ACHN (cell line): ENCODE measurements around the gene HIVEP1.
"Not testable (repeated sequence)": the region's sequence is repeated elsewhere in the genome, so short reads cannot be mapped to it uniquely, and the experiment has no call there.

Source experiments
- DNase-seq: peaks from one replicate; pipeline ENCODE4 v3.0.0-alpha.2; 2015
- in situ Hi-C: cut with HindIII; loops from 2 replicates; pipeline ENCODE4 v1.10.0; 2017; ENCODE audit warnings: low sequenced_read_pairs, low pct_ligation_motif_present, low pct_unique_long_range_greater_than_20kb

The HIVEP1 gene

DNA sequence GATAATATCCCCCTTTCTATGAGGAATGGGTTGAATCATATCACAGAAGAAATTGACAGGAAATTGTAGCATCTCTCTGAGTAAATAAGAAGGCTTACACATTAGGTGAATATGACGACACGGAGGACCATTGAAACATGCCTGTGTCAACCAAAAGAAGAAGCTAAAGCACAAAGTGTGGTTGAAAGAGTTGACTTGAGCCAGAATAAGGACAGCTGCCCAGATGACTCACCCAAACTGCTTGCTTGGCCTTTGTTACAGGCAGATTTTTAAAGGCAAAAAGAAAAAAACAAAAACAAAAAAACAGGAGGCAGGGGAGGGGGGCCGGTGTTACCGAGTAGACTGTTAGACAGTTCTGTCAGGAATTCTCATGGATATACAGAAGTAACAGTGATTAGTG is 148.2 kb downstream of the HIVEP1 start:
- in situ Hi-C loops: no loop called here
- no peak for DNase-seq

DNA sequence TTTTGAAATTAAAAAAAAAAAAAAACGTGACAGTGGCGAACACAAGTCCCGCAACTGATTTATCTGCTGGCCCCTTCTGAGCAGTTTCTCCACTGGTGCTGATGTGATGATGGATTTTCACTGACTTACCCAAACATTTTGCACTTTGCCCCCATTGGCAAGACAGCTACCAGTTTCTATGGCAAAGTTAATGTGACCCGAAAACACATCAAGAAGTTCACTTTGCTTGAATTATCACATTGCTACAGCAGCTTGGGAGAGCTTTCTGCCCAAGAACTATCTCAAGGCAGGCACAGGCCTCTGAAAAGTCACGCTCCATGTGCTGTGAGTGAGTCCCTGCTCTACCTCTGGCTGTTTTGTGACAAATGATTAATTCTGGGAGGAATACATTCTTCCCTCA is 150.1 kb downstream of the HIVEP1 start:
- no peak for DNase-seq
- in situ Hi-C loops: no loop called here

DNA sequence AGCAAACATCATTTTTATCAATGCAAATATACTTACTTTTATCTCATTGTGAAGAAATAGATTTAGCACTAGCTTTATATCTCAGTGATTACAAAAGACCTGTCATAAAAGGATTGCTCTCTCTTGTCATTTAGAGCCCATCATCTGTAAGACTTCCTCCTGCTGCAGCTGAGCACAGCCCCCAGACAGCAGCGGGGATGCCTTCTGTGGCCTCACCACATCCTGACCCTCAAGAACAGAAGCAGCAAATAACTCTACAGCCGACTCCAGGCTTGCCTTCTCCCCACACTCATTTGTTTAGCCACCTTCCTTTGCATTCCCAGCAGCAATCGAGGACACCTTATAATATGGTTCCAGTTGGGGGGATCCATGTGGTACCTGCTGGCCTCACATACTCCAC is 151.0 kb downstream of the HIVEP1 start:
- in situ Hi-C loops: no loop called here
- no peak for DNase-seq

DNA sequence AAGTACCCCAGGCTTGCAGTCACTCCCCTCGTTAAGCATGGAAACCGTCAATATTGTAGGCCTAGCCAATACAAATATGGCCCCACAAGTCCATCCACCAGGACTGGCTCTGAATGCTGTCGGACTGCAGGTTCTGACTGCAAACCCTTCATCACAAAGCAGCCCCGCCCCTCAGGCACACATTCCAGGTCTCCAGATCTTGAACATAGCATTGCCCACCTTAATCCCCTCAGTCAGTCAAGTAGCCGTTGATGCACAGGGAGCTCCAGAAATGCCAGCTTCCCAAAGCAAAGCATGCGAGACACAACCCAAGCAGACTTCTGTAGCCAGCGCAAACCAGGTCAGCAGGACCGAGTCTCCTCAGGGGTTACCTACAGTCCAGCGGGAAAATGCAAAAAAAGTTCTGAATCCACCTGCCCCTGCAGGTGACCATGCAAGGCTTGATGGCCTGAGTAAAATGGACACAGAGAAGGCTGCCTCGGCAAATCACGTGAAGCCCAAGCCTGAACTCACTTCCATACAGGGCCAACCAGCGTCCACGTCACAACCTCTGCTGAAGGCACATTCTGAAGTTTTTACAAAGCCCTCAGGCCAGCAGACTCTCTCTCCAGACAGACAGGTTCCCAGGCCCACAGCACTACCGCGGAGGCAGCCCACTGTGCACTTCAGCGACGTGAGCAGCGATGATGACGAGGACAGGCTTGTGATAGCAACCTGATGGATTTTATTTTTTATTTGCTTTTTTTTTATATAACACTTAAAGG is 151.8 kb downstream of the HIVEP1 start:
- no peak for DNase-seq
- in situ Hi-C loops: no loop called here

DNA sequence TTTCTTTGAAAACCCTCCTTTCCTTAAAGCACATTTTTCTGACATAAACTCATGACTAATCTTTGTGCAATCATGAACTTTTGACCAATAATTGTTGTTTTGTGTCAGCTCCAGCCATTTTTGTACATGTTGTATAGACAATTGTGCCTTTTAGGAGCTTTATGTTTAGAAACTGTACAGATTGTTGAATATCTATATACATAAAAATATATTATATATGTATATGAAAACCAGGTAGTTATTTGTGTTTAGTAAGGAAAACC is 152.3 kb downstream of the HIVEP1 start:
- DNase-seq: no peak
- in situ Hi-C loops: no loop called here

DNA sequence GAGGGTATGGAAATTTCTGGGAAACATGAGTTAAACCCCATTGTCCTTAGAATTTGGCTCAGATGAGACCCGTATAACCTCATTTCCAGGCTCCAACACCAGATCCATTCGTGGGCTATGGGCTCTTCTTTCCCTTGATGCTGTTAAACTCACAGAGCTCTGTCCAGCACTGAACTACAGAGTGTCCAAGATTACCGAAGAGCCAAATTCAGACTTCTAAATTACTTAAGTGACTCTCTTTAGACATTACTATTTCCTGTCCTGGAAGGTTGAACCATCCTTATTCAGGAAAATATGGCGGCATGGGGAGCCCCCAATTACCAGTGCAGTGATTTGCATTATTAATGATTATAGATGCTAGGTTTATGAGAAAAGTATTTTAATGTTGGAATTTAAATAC is 153.2 kb downstream of the HIVEP1 start:
- in situ Hi-C loops: no loop called here

DNA sequence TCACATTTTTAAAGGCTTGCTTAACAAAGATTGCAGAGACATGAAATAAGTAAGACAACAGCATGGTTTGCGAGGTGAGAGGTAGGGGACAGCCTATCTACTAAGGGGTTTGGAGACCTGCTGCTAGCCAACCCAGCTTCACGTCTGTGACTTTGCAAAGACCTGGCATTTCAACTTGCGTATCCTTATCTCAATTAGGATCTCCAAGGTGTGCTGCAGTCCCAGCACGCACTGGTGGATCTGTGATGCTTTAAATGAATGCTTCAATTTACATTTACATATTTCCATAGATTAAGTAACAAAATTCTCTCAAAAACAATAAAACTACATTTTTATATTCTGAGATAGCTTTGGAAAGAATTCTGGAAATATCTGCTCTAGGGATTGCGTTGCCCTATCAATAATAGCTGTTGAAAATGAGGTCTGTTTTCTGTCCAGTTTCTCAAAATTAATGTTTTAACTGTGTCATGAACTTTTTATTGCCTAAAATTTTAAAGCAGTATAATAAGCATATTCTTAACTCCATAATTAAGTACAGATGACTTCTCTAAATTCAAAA is 153.7 kb downstream of the HIVEP1 start:
- in situ Hi-C loops: no loop called here
- no peak for DNase-seq

More for the DNA sequence above, 153.2 kb downstream of the HIVEP1 start:
- DNase-seq: no peak

DNA sequence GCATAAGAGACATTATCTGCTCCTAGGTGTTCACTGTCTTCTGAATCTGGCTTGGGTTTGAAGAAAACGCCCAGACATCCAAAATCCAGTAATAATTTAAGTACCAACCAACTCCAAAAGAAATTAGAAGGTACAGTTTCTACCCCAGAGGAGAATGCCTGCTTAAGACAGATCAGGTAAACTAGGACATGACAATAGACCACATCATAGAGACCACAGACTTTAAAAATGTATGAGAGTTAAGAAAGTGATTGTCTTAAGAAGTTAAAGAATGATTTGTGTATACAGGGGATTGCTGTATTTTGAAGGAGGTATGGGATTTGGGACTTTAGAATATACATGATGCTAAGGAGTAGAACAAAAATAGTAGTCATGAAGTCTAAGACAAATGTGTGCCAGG is 157.3 kb downstream of the HIVEP1 start:
- in situ Hi-C loops: no loop called here

DNA sequence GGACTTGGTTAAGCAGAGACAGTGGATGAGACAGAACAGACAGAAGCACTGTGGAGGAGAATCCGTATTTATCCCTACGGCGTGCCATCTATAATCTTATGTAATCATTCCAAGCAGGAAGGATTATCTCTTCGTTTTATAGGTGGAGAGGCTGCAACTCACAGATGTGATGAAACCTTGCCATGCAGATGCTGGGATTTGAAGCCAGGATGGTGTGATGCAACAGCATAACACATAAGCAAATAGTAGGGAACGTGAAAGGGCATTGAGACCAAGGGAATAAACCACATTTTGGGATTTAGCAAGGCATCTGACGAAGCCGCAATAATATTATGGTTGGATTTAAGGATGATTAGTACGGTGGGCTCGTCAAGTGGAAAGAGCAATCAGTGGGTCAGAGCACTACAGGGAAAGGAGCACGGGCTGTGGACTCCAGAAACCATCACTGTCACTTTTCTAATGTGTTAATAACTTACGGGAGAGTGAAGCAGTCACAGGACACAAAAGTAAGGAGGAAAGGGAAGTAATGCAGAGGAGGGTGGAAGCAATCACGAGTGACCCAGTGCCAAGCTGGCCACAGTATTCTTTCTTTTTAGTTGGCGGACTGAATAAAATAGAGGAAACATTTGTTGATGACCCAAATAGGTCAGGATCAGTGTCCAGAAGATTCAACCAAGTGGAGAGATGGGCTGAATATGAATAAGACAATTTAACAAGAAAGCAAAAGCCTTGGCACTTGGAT is 158.4 kb downstream of the HIVEP1 start:
- no peak for DNase-seq
- in situ Hi-C loops: no loop called here

More for the DNA sequence above, 157.3 kb downstream of the HIVEP1 start:
- no peak for DNase-seq

DNA sequence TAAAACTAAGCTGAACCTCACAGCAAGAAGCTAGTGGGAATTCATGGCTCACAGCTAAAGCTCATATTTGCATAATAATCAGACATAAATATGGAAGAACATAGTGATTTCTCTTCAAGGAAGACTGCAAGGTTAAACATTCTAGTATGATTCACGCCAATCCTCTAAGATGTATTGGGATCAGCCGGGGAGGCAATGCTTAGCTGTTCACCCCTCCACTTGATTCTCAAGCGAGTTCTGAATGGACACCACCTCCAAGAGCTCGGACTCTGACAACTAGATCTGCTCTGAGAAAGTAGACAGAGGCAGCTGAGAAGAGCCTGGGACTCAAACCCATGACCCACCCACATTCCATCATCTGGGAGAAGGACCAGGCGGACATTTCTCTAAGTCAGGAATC is 159.6 kb downstream of the HIVEP1 start:
- no peak for DNase-seq
- in situ Hi-C loops: no loop called here

DNA sequence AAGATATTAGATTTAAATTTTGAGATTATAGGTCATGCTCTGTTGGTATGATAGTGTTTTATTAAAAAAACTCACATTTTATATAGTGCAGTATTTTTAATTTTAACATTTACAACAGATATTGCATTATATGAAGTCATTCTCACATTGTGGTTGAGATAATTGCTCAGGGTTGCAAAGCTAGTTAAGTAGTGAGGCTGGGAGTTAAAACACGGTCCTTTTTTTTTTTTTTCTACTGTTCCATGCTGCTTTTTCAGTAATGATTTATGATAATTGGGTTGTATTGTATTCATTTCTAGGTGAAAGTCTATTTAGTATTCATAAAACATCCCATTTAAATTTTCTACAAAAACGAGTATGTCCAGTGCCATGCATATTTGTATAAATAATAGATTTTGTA is 160.5 kb downstream of the HIVEP1 start:
- in situ Hi-C loops: no loop called here
- no peak for DNase-seq

DNA sequence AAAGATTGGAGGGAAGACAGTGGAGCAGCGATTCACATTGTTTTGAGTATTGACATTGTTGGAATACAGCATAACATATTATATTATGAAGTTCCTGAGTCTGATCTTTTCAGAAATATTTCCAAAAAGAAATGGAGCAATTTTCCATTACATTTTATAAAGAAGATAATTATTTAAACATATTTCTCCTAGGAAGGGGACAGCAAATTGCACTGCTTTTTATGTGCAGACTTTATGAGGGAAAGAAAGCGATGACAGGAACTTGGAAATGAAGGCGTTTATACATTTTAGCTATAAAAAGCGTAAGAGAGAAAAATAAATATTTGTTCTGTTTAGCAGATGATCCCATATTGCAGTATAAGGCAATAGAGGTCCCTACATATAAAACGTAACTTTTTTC is 161.1 kb downstream of the HIVEP1 start:
- in situ Hi-C loops: no loop called here
- DNase-seq: no peak

DNA sequence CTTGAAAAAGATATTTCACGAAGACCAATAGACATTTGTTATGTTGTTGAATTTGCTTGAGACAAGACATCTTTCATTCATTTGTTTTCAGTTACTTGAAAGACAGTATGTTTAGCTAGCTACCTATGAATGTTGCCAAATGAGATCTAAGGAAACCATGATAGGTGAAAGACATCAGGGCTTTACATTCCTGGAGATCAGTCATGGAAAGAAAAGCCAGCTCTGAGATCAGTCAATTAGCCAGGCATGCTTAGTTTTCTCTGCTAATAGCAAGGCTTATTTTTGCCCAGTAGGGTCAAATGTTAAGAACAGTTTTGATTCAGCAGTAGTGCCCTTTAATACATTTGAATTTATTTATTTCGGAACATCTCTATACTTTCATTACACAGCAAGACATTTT is 161.5 kb downstream of the HIVEP1 start:
- no peak for DNase-seq
- in situ Hi-C loops: no loop called here

DNA sequence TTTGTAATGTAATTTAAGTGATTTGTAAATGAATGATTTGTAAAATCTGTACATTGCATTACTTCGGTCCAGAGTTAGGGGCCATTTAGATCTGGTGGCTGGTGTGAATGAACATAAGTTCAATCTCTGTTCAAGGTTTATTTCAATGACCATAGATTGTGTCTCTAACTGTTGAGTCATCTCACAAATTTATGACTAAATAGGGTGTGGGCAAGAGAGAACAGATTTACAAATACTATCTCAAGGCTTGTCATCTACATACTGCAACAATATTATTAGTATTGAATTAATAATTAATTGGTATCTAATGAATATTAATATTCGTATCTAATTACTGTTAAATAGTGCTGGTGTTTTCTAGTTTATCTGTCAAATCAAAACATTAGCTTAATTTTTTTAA is 162.8 kb downstream of the HIVEP1 start:
- in situ Hi-C loops: no loop called here
- no peak for DNase-seq

DNA sequence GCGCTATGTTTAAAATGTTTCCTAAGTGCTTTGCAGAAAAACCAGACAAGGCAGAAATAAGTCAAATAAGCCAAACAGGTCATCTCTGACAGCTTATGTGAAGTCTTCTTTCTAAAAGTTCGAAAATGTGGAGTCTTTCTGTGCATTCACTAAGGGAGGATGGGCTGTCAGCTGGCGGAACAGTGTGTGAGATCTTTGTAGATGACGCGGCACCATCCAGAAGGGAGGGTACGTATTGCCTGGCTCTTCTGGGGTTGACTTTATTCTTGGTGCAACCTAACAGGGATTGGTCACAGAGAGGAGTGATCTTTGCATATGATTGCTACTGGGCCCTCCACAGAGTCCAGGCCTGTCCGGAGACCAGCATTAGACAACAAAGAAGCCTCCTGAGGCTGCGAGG is 163.5 kb downstream of the HIVEP1 start:
- in situ Hi-C loops: no loop called here

DNA sequence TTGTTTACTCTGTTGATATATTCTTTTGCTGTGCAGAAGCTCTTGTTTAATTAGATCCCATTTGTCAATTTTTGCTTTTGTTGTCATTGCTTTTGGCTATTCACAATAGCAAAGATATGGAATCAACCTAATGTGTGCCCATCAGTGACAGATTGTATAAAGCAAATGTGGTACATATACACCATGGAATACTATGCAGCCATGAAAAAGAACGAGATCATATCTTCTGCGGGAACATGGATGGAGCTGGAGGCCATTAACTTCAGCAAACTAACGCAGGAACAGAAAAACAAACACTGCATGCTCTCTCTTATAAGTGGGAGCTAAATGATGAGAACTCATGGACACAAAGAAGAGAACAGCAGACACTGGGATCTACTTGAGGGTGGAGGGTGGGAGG is 164.7 kb downstream of the HIVEP1 start:
- DNase-seq, in situ Hi-C loops: not testable (repeated sequence)

More for the DNA sequence above, 163.5 kb downstream of the HIVEP1 start:
- no peak for DNase-seq

DNA sequence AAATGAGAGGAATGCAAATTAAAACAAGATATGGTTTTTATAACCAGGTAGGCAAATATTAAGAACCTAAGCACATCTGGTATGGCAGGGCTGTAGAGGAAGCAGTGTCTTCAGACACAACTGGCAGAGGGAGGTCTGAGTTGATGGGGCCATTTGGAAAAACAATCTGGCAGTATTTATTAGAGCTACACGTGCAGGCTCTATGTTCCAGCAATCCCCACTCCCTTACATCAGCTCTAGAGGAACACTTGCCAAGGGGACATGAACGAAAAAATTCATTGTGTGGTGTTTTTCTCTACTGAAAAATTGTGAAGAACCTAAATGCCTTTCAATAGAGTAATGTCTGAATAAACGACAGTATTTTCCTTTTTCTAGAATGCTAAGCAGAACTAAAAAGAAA is 166.4 kb downstream of the HIVEP1 start:
- DNase-seq: no peak
- in situ Hi-C loops: no loop called here

DNA sequence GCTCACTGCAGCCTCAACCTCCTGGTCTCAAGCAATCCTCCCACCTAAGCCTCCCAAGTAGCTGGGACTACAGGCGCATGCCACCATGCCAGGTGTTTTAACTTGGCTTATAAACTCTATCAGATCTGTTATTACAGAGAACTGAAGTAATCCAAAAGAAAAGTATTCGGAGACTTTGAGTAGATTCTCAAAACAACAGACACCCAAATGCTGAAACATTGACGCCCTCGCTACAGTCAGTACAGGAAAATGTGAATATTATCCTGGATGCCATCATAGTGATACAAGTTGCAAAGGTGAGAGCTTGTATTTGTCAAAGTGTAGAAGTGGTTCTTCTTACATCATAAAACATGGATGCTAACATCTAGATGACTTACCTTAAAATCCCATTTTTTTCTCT is 169.4 kb downstream of the HIVEP1 start:
- no peak for DNase-seq
- in situ Hi-C loops: no loop called here

DNA sequence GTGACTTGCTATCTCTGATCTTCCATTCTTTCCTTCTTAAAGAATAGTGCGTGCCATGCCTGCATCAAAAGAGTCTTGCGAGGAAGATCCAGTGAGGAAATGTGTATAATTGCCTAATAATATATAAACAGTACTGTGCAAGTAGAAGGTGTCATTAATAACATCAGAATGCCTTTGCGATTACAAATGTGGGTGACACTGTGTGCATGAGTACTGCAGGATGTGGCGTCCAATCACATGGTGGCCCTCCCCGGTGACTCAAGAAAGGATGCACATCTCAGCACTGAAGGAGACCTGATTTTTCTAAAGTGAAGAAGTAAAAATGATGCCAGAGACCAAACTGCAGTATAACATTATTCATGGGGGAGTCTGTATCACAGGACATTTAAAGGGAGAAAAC is 170.6 kb downstream of the HIVEP1 start:
- DNase-seq: no peak
- in situ Hi-C loops: no loop called here

DNA sequence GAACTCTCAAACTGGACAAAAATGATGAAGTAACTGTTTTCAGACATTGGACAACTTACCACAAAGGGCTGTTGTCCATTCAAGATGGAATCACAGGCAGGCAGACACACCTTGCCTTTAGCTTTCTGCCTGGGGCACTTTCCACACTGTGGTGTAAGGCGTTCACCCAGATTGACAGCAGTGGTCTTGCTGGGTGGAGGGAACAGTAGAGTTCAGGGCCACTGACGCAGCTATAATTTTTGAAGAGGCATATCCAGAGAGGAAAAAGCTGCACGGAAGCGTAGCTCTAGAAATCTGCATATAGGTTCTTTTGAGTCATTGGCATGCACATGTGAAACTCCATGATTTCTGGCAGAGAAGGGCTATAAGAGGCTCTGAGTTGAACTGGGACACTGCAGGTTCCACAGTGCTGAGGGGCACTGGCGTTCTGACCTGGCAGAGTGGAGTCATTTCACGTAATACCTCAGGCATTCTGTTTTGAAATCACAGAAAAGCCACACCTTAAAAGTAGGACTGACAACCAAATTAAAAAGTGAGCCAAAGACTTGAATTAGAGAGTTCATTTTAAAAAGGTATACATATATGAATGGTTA is 173.1 kb downstream of the HIVEP1 start:
- DNase-seq: no peak
- in situ Hi-C loops: no loop called here
